ENCODE results near the gene ARRDC4.

Gene ARRDC4

DNA sequence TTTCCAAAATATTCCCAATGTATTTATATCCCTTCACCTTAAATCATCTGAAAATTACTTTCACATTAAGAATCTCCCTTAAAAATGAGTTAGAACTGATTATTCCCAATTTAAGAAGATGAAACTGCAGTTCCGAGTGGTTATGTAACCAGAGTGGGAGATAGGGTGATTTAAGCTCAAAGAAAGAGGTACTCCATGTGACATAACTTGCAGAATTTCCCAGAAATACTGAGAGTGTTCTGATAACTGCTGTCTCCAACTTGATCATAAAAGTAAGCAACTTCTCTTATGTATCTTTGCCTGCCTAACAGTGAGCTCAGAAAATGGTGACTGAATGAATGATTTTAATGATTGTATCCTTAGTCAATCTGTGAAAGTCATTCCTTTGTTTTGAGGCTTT lies 32.3 kb downstream of the ARRDC4 start:
- Histone ChIP-seq H3K4me1 (ENCODE audit: insufficient read depth, low read length, poor library complexity, severe bottlenecking) (peaks cover 13% of the 10 kb centered on the region), H3K36me3 (ENCODE audit: insufficient read depth, low read length) (no peaks in the 10 kb centered on the region), H3K9ac (ENCODE audit: low read depth, low read length, poor library complexity, severe bottlenecking) (no peak overlapping the region), H2AFZ (ENCODE audit: low read length) (no peak overlapping the region), H3K4me3 (ENCODE audit: low read length, poor library complexity, severe bottlenecking) (no peak overlapping the region), H3F3A (ENCODE audit: low read depth) (no peaks in the 10 kb centered on the region), H3K9me3 (ENCODE audit: insufficient read depth, low read depth, low read length) (no peaks in the 10 kb centered on the region), H3K9me2 (replicated peaks; ENCODE audit: low read depth, low read length) (no peaks in the 10 kb centered on the region), H3K79me2 (ENCODE audit: insufficient read depth, low read length) (no peaks in the 10 kb centered on the region), H3K4me2 (ENCODE audit: low read depth, low read length, poor library complexity, severe bottlenecking) (no peak overlapping the region), H3K27me3 (ENCODE audit: insufficient read depth, low read length, poor library complexity, severe bottlenecking) (no peaks in the 10 kb centered on the region), H4K20me1 (ENCODE audit: insufficient read depth, low read length, poor library complexity, severe bottlenecking) (no peaks in the 10 kb centered on the region)
- TF ChIP-seq EZH2phosphoT487 (IDR thresholded peaks at IDR 0.05; ENCODE audit: borderline replicate concordance) = no peak
- TF ChIP-seq, protein P1, sequence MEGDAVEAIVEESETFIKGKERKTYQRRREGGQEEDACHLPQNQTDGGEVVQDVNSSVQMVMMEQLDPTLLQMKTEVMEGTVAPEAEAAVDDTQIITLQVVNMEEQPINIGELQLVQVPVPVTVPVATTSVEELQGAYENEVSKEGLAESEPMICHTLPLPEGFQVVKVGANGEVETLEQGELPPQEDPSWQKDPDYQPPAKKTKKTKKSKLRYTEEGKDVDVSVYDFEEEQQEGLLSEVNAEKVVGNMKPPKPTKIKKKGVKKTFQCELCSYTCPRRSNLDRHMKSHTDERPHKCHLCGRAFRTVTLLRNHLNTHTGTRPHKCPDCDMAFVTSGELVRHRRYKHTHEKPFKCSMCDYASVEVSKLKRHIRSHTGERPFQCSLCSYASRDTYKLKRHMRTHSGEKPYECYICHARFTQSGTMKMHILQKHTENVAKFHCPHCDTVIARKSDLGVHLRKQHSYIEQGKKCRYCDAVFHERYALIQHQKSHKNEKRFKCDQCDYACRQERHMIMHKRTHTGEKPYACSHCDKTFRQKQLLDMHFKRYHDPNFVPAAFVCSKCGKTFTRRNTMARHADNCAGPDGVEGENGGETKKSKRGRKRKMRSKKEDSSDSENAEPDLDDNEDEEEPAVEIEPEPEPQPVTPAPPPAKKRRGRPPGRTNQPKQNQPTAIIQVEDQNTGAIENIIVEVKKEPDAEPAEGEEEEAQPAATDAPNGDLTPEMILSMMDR (conservative IDR thresholded peaks at IDR 0.05; ENCODE audit: low read length) = no peak

DNA sequence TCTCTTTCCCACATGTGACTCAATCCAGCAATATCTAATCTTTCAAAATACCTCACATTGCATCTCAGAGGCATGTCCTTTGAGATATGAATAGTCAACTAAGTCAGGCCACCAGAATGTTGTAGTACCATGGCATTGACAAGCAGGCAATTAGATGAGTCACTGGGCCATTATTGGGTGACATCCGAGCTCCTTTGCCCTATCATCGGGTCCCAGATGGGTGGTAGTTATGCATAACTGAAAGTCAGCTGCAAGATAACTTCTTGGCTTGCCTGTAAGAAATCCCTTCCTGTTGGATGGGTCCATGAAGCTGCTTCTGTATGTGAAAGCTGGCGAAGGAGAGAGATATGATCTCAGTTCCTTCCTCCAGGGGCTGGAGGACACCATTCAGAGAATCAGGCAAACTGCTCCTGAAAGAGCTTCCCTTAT lies 32.8 kb downstream of the ARRDC4 start:
- H3K27me3 ChIP-seq (ENCODE audit: insufficient read depth, low read length, poor library complexity, severe bottlenecking) = no peaks in the 10 kb centered on the region
- no peaks in the 10 kb centered on the region for H4K20me1 ChIP-seq (ENCODE audit: insufficient read depth, low read length, poor library complexity, severe bottlenecking)
- no peak overlapping the region for H3K9ac ChIP-seq (ENCODE audit: low read depth, low read length, poor library complexity, severe bottlenecking)
- H3K36me3 ChIP-seq (ENCODE audit: insufficient read depth, low read length) = no peaks in the 10 kb centered on the region
- peaks cover 13% of the 10 kb centered on the region for H3K4me1 ChIP-seq (ENCODE audit: insufficient read depth, low read length, poor library complexity, severe bottlenecking)
- no peaks in the 10 kb centered on the region for H3K9me2 ChIP-seq (replicated peaks; ENCODE audit: low read depth, low read length)
- TF ChIP-seq EZH2phosphoT487 (IDR thresholded peaks at IDR 0.05; ENCODE audit: borderline replicate concordance) = no peak
- TF ChIP-seq, protein P1 (conservative IDR thresholded peaks at IDR 0.05; ENCODE audit: low read length) = no peak
- H3K79me2 ChIP-seq (ENCODE audit: insufficient read depth, low read length) = no peaks in the 10 kb centered on the region
- no peaks in the 10 kb centered on the region for H3F3A ChIP-seq (ENCODE audit: low read depth)
- H3K4me3 ChIP-seq (ENCODE audit: low read length, poor library complexity, severe bottlenecking) = no peak overlapping the region
- no peaks in the 10 kb centered on the region for H3K9me3 ChIP-seq (ENCODE audit: insufficient read depth, low read depth, low read length)
- no peak overlapping the region for H3K4me2 ChIP-seq (ENCODE audit: low read depth, low read length, poor library complexity, severe bottlenecking)
- H2AFZ ChIP-seq (ENCODE audit: low read length) = no peak overlapping the region

DNA sequence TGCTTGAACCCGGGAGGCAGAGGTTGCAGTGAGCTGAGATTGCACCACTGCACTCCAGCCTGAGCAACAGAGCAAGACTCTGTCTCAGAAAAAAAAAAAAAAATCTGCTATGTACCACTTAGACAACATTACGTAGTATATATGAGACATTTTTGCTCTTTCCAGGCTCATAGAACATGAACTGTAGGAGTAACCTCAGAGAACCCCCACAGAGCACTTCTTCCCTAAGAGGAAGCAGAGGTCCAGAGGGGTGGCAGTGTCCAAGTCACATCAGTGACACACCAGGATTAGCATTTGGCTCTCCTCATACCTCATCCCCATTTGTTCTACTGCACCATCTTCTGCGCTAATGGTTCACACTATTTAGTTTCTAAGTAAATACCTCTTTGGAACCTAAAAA lies 33.7 kb downstream of the ARRDC4 start:
- no peaks in the 10 kb centered on the region for H3F3A ChIP-seq (ENCODE audit: low read depth)
- H4K20me1 ChIP-seq (ENCODE audit: insufficient read depth, low read length, poor library complexity, severe bottlenecking) = no peaks in the 10 kb centered on the region
- no peak overlapping the region for H3K9ac ChIP-seq (ENCODE audit: low read depth, low read length, poor library complexity, severe bottlenecking)
- H3K9me3 ChIP-seq (ENCODE audit: insufficient read depth, low read depth, low read length) = no peaks in the 10 kb centered on the region
- TF ChIP-seq, protein P1 (conservative IDR thresholded peaks at IDR 0.05; ENCODE audit: low read length) = no peak
- no peaks in the 10 kb centered on the region for H3K36me3 ChIP-seq (ENCODE audit: insufficient read depth, low read length)
- H3K9me2 ChIP-seq (replicated peaks; ENCODE audit: low read depth, low read length) = no peaks in the 10 kb centered on the region
- no peak overlapping the region for H2AFZ ChIP-seq (ENCODE audit: low read length)
- peaks cover 17% of the 10 kb centered on the region for H3K4me1 ChIP-seq (ENCODE audit: insufficient read depth, low read length, poor library complexity, severe bottlenecking)
- H3K79me2 ChIP-seq (ENCODE audit: insufficient read depth, low read length) = no peaks in the 10 kb centered on the region
- H3K27me3 ChIP-seq (ENCODE audit: insufficient read depth, low read length, poor library complexity, severe bottlenecking) = no peaks in the 10 kb centered on the region
- no peak overlapping the region for H3K4me3 ChIP-seq (ENCODE audit: low read length, poor library complexity, severe bottlenecking)
- H3K4me2 ChIP-seq (ENCODE audit: low read depth, low read length, poor library complexity, severe bottlenecking) = no peak overlapping the region
